Adipocyte (in vitro differentiated cells): ENCODE measurements around the gene ADRB1.
A peak's percentile ranks its signal among the peaks of the same experiment; 100 is the strongest.

Source experiments
- DNase-seq: peaks from one replicate; pipeline ENCODE4 v3.0.0-alpha.2; 2015; ENCODE audit warnings: low read depth
- H3K27me3 ChIP-seq: replicated peaks from 2 replicates; pipeline ENCODE4 v1.7.0; 2013; ENCODE audit warnings: mild to moderate bottlenecking, low read length, moderate library complexity; ENCODE audit not compliant: control insufficient read depth, insufficient read depth
- H3K36me3 ChIP-seq: 2 replicates; pipeline ENCODE4 v1.7.0; 2013; ENCODE audit warnings: low read length, mild to moderate bottlenecking, moderate library complexity; ENCODE audit not compliant: control insufficient read depth, insufficient read depth, severe bottlenecking
- H3K4me1 ChIP-seq: 2 replicates; pipeline ENCODE4 v1.7.0; 2013; ENCODE audit warnings: mild to moderate bottlenecking, low read length, moderate library complexity; ENCODE audit not compliant: control insufficient read depth, insufficient read depth
- H3K4me3 ChIP-seq: 2 replicates; pipeline ENCODE4 v1.7.0; 2013; ENCODE audit warnings: mild to moderate bottlenecking, low read length, moderate library complexity
- H3K9ac ChIP-seq: 2 replicates; pipeline ENCODE4 v1.7.0; 2013; ENCODE audit warnings: mild to moderate bottlenecking, low read length, moderate library complexity
- H3K9me3 ChIP-seq: 2 replicates; pipeline ENCODE4 v1.7.0; 2013; ENCODE audit warnings: mild to moderate bottlenecking, low read length, moderate library complexity; ENCODE audit not compliant: control insufficient read depth

ADRB1 gene

DNA sequence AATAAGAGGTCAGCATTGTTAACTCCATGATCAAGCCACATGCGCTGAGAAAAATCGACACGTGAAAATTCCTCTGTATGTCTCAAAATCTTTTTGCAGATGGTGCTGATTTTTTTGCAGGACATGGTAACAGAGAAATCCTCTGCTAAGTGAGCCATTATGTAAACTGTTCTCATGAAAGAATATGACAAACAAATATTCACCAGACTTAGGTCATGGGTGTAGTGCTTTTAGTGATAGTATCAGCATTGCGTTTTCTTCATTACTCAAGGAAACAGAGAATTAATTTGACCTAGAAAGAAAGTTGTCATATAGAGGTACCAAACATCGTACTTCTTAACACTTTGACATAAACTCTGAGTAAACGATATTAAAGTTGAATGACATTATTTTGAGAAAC lies 34.7 kb downstream of the ADRB1 start:
- Histone ChIP-seq H3K27me3 (peaks cover 16% of the 10 kb centered on the region), H3K4me3 (no peak overlapping the region), H3K9me3 (no peaks in the 10 kb centered on the region), H3K36me3 (no peaks in the 10 kb centered on the region), H3K9ac (no peak overlapping the region), H3K4me1 (peaks cover 4% of the 10 kb centered on the region)
- no peak for DNase-seq

DNA sequence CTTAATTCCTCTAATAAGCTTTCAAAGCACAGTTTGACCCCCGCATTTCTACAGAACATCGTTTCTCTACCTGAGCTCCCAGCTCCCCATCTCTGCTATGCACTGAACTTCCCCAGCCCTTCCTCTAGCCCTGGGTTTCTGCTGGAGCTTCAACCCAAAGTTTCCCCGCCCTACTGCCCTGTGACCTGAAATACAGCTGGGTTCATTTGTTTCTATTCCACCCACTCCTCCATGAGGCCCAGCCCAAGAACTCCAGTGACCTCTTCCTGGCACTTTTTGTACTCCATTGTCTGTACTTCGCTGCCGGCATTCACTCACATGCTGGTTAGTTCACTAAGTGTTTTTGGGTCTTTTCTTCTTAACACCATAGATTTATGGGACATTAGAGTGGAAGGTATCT lies 35.8 kb downstream of the ADRB1 start:
- peaks cover 19% of the 10 kb centered on the region for H3K27me3 ChIP-seq
- H3K36me3 ChIP-seq: no peaks in the 10 kb centered on the region
- H3K4me3 ChIP-seq: no peak overlapping the region
- no peaks in the 10 kb centered on the region for H3K9me3 ChIP-seq
- no peak overlapping the region for H3K9ac ChIP-seq
- DNase-seq: no peak
- H3K4me1 ChIP-seq: peaks cover 4% of the 10 kb centered on the region

DNA sequence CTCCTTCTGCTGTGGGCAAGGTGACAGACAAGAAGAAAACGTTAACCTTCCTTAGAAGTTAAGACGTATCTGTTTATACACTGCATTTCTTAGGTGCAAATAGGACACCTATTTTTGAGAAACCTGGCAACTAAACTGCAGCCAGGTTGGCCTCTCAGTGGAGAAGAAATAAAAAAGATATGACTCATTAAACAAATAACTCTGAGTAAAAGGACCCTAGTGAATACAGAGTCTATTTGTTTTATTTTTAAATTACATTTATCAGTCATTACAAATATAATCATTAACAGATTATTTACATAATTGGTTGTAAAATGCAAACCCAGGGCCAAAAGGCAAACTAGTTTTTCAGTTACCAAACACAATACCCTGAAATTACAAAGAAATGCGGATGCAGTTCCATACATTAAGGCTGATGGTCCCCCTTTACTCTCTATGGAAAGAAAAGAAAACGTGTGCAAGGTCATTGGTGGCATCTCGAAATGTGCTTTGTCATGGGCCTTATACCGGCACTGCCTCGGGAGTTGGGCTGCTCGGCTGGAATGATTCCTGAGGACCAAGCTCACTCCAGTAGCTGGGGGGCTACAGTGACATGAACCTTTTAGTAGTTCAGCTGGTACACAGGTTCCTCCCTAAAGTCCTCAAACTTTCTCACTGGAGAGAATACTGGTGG lies 38.4 kb downstream of the ADRB1 start:
- H3K27me3 ChIP-seq: peaks cover 28% of the 10 kb centered on the region
- no peak overlapping the region for H3K4me3 ChIP-seq
- no peaks in the 10 kb centered on the region for H3K36me3 ChIP-seq
- peaks cover 4% of the 10 kb centered on the region for H3K4me1 ChIP-seq
- no peak overlapping the region for H3K9ac ChIP-seq
- H3K9me3 ChIP-seq: no peaks in the 10 kb centered on the region
- no peak for DNase-seq

DNA sequence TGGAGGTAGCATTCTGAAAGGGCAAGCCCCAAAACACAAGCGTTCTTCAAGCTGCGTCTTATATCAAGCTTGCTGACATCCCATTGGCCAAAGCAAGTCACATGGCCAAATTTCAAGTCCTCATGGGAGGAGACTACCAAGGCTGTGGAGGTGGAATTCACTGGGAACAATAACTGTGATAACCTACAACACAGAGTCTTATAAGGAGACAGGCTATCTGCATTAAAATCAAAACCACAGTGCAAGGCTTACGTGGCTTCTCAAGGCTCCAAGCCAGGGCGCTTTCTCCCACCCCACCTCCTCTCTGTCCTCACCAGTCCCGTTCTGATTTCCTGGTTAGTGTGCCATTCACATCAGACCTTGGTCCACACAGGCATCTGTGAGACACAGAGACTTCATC lies 39.4 kb downstream of the ADRB1 start:
- no peaks in the 10 kb centered on the region for H3K9me3 ChIP-seq
- no peaks in the 10 kb centered on the region for H3K4me1 ChIP-seq
- H3K27me3 ChIP-seq: peaks cover 36% of the 10 kb centered on the region
- no peaks in the 10 kb centered on the region for H3K36me3 ChIP-seq
- H3K4me3 ChIP-seq: no peak overlapping the region
- DNase-seq: no peak
- no peak overlapping the region for H3K9ac ChIP-seq

DNA sequence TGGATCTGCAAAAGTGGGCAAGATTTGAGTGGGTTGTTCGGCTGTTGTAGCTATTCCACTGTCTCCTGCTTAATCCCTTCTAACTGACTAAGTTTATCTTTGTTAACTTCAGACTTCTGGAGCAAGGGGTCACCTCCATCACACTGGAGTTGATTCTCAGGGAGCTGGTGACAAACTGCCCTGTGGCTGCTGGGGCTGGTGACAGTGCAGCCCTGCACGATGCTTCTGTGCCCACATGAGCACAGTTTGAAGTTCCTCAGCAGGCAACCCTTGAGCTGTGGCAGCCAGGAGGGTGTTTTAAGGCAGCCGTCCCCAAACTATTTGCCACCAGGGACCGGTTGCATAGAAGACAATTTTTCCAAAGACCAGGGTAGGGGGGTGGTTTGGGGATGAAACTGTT lies 40.5 kb downstream of the ADRB1 start:
- H3K4me3 ChIP-seq: no peak overlapping the region
- no peaks in the 10 kb centered on the region for H3K4me1 ChIP-seq
- no peaks in the 10 kb centered on the region for H3K9me3 ChIP-seq
- H3K27me3 ChIP-seq: peaks cover 32% of the 10 kb centered on the region
- no peak overlapping the region for H3K9ac ChIP-seq
- H3K36me3 ChIP-seq: no peaks in the 10 kb centered on the region
- no peak for DNase-seq

DNA sequence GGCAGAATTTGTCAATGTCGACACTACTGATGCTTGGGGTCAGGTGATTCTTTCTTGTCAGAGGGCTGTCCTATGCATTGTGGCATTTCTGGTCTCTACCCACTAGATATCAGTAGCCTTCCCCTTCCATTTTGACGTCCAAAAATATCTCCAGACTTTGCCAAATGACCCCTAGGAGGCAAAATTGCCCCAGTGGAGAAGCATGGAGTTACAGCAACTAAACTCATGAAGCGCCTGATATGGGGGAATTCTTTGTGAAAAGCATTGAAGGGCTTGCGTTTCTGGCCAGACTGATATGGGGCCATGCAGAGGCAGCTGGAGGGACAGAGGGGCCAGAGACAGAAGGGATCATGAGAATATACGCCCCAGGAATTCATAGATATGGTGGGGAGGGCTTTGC lies 43.6 kb downstream of the ADRB1 start:
- no peak for DNase-seq
- peaks cover 24% of the 10 kb centered on the region for H3K27me3 ChIP-seq
- H3K4me1 ChIP-seq: no peaks in the 10 kb centered on the region
- H3K9ac ChIP-seq: no peak overlapping the region
- no peaks in the 10 kb centered on the region for H3K36me3 ChIP-seq
- no peak overlapping the region for H3K4me3 ChIP-seq
- H3K9me3 ChIP-seq: no peaks in the 10 kb centered on the region

DNA sequence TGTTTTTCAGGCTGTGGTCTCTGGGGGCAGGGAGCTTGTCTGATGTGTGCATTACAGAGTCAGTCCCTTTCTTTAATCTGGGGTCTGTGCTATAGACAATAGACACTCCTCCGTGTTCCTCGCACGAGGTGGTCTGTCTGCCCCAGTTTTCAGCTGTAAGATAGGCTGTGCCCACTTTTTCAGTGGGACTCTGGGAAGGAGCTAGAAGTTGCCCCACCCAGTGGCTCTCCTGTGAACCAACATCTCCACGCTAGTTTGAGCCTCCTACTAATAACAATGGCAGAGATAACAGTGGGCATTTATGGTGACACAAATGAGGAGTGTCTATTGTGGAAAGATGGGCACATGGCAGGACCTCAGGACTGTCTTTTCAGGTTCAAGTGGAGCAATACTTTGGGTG lies 44.0 kb downstream of the ADRB1 start:
- DNase-seq: no peak
- H3K27me3 ChIP-seq: peaks cover 27% of the 10 kb centered on the region
- no peak overlapping the region for H3K4me3 ChIP-seq

DNA sequence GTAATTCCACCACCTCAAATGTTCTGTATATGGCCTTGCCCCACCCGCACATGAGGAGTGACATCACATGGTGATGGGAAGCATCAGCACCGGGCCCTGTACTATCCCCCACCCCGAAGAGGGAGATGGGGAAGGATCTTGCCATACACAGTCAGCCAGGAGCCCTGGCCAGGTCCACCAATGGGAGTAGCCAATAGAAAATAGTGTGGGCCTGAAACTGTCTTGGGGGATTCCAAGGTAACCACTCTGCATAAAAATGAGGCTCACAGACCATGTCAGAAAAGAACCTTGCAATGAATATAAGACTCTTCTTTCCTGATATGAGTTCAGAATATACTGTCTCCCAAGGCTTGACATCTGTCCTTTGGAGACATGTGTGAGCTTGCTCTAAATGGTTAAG lies 51.1 kb downstream of the ADRB1 start:
- H3K9me3 ChIP-seq: no peaks in the 10 kb centered on the region
- H3K9ac ChIP-seq: no peak overlapping the region
- peaks cover 54% of the 10 kb centered on the region for H3K27me3 ChIP-seq
- DNase-seq: no peak
- H3K36me3 ChIP-seq: no peaks in the 10 kb centered on the region
- H3K4me1 ChIP-seq: no peaks in the 10 kb centered on the region
- no peak overlapping the region for H3K4me3 ChIP-seq

More for the DNA sequence above, 44.0 kb downstream of the ADRB1 start:
- Histone ChIP-seq H3K9ac (no peak overlapping the region), H3K36me3 (no peaks in the 10 kb centered on the region), H3K4me1 (no peaks in the 10 kb centered on the region), H3K9me3 (no peaks in the 10 kb centered on the region)

DNA sequence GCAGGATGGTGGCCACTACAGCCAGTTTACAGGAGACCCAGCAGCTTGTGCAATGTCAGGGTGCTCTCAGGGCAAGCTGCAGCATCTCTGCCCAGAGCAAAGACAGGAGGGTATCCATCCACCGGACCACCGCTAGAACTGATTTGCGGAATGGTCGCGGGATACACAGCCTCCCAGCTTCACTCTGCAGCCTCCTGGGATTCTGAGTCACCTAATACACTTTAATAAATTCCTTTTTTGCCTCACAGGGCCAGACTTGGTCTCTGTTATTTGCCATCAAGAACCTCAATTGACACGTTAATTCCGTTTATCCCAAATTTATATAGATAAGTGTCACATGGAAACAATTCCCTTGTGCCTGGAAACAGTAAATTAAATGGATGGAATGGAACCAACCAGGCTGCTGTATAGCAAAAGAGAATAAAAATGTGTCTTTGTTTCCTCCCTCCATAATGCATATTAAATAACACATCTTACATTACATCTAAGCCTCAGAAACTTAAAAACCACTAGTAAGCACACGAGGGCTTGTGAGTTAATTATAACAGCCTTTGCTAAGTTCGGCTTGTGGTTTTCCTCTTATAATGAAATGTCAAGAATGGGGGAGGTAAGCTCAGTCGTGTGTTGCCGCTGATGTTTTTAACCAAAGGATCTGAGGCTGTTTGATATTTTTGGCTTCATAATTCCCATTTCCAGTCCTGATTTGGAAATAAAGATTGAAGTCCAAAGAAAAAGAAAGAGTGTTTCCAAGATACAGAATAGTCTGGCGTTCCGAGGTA lies 52.1 kb downstream of the ADRB1 start:
- H3K9ac ChIP-seq: no peak overlapping the region
- DNase-seq: peak; percentile 33
- no peaks in the 10 kb centered on the region for H3K36me3 ChIP-seq
- H3K9me3 ChIP-seq: no peaks in the 10 kb centered on the region
- H3K4me1 ChIP-seq: no peaks in the 10 kb centered on the region
- H3K27me3 ChIP-seq: peaks cover 64% of the 10 kb centered on the region
- H3K4me3 ChIP-seq: no peak overlapping the region
